Prostate gland (tissue), 2 donors: ENCODE results near the gene TTC23.
A peak's percentile ranks its signal among the peaks of the same experiment; 100 is the strongest.

ENCODE experiments used
- CTCF ChIP-seq, 4 experiments: fragments of 200-600 bp in 2 of 4; fragments of 450-650 bp in 2 of 4; sonication (generic) in 2 of 4; IDR thresholded peaks; 1 replicate in 3 of 4; 2 replicates in 1 of 4; pipeline ENCODE4 v1.5.1; 2016 to 2019; ENCODE audit warnings: antibody characterized with exemption in 4 of 4, mild to moderate bottlenecking in 2 of 4, moderate library complexity in 2 of 4
- POLR2A ChIP-seq: fragments of 450-650 bp; IDR thresholded peaks from one replicate; pipeline ENCODE4 v1.6.1; 2016; ENCODE audit warnings: antibody characterized with exemption, mild to moderate bottlenecking
- POLR2AphosphoS5 ChIP-seq: sonication (generic); formaldehyde crosslinking; IDR thresholded peaks from one replicate; pipeline ENCODE4 v1.6.1; 2017; ENCODE audit warnings: antibody characterized with exemption

DNA sequence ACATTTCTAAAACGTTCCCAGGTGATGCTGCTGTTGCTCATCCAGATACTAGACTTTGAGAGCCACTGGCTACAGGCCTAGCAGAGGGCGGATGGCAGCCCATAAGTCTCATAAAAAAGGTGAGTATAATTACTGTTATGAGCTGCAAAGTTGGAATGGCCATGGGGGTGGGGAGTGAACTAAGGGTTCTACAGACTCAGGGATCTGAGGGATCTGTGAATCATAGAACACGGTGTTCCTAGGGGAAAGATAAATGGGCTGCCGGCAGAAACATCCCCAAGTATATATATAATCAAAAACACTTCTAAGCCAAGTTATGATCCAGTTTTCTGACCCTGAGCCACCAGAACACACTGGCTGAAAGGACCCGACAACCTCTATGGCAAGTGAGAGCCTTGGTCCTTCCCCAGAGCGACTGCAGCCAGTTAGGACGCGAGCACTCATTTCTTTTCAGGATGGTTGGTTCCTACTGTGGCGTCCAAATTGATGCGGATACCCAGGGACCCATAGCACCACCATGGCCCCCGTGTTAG is 152.4 kb downstream of the TTC23 start:
- TF ChIP-seq CTCF (IDR thresholded peaks at IDR 0.05) (no peak), POLR2A (no peak), POLR2AphosphoS5 (peak; percentile 34)
